Measurements from ENCODE around the gene TSPAN32.

- TF ChIP-seq CTCF (IDR thresholded peaks at IDR 0.05) (no peak), REST (IDR thresholded peaks at IDR 0.05; ENCODE audit: insufficient read depth in 1 of 2, low read depth in 2 of 2, low read length in 1 of 2) (no peak), SIN3A (IDR thresholded peaks at IDR 0.05; ENCODE audit: borderline replicate concordance, insufficient read depth, low read depth, low read length) (no peak)
Observed at GRCh38 chr11:2265854-2266585, 35.8 kb upstream of the TSPAN32 start.
